ENCODE data around the gene PAN3.
A peak's percentile ranks its signal among the peaks of the same experiment; 100 is the strongest.

Gene PAN3

GRCh38 chr13:28145049-28145448 is 6.7 kb downstream of the PAN3 start:
- DNase-seq (ENCODE audit: low spot score in 2 of 2): no peak
- peaks cover 18% of the 10 kb centered on the region for H3K36me3 Mint-ChIP-seq (ENCODE audit: insufficient read depth)
- no peaks in the 10 kb centered on the region for H3K9me3 Mint-ChIP-seq
- peaks cover 54% of the 10 kb centered on the region for H3K4me1 Mint-ChIP-seq
- H3K4me3 Mint-ChIP-seq: no peak overlapping the region
- no peaks in the 10 kb centered on the region for H3K27me3 Mint-ChIP-seq
- H3K27ac Mint-ChIP-seq (ENCODE audit: low read depth): no peak overlapping the region
- no peak for ATAC-seq (replicated peaks; ENCODE audit: extremely low read depth, poor library complexity, severe bottlenecking)

- Mint-ChIP-seq H3K36me3 (ENCODE audit: insufficient read depth) (peaks cover 15% of the 10 kb centered on the region), H3K27ac (ENCODE audit: low read depth) (no peak overlapping the region), H3K9me3 (no peaks in the 10 kb centered on the region), H3K27me3 (no peaks in the 10 kb centered on the region), H3K4me1 (peaks cover 50% of the 10 kb centered on the region), H3K4me3 (peak overlapping the region; percentile 16)
- no peak for DNase-seq (ENCODE audit: low spot score in 2 of 2)
- ATAC-seq (replicated peaks; ENCODE audit: extremely low read depth, poor library complexity, severe bottlenecking): no peak
Observed at GRCh38 chr13:28147495-28147894, 9.2 kb downstream of the PAN3 start.

GRCh38 chr13:28159057-28159456 is 20.7 kb downstream of the PAN3 start:
- H3K27me3 Mint-ChIP-seq: no peaks in the 10 kb centered on the region
- ATAC-seq (replicated peaks; ENCODE audit: extremely low read depth, poor library complexity, severe bottlenecking) (no peak), DNase-seq (ENCODE audit: low spot score in 2 of 2) (no peak)
- peaks cover 7% of the 10 kb centered on the region for H3K36me3 Mint-ChIP-seq (ENCODE audit: insufficient read depth)
- no peak overlapping the region for H3K4me3 Mint-ChIP-seq
- H3K27ac Mint-ChIP-seq (ENCODE audit: low read depth): no peak overlapping the region
- peaks cover 62% of the 10 kb centered on the region for H3K4me1 Mint-ChIP-seq
- no peaks in the 10 kb centered on the region for H3K9me3 Mint-ChIP-seq

DNA sequence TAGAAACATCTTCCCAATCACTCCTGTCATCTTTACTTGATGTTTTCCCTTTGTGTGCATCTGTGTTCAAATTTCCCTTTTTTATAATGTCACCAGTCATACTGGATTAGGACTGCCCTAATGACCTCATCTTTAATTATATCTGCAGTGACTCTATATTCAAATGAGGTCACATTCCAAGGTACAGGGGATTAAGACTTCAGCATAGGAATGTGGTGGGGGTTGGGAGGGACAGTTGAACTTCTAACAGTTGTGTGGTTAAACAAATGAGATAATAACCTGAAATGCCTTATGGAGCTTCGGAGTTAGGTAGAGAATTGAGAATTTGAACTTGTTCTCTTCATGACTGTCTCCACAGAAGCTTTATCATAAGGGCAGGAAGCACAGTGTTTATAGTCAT is 23.0 kb downstream of the PAN3 start:
- Mint-ChIP-seq H3K9me3 (no peaks in the 10 kb centered on the region), H3K27ac (ENCODE audit: low read depth) (no peak overlapping the region), H3K4me3 (no peak overlapping the region), H3K4me1 (peaks cover 66% of the 10 kb centered on the region), H3K27me3 (no peaks in the 10 kb centered on the region), H3K36me3 (ENCODE audit: insufficient read depth) (peaks cover 5% of the 10 kb centered on the region)
- no peak for ATAC-seq (replicated peaks; ENCODE audit: extremely low read depth, poor library complexity, severe bottlenecking)
- no peak for DNase-seq (ENCODE audit: low spot score in 2 of 2)

GRCh38 chr13:28163587-28163986 is 25.2 kb downstream of the PAN3 start:
- DNase-seq (ENCODE audit: low spot score in 2 of 2) (no peak), ATAC-seq (replicated peaks; ENCODE audit: extremely low read depth, poor library complexity, severe bottlenecking) (no peak)
- Mint-ChIP-seq H3K27me3 (no peaks in the 10 kb centered on the region), H3K4me1 (peaks cover 57% of the 10 kb centered on the region), H3K27ac (ENCODE audit: low read depth) (no peak overlapping the region), H3K9me3 (no peaks in the 10 kb centered on the region), H3K36me3 (ENCODE audit: insufficient read depth) (peaks cover 2% of the 10 kb centered on the region), H3K4me3 (no peak overlapping the region)

DNA sequence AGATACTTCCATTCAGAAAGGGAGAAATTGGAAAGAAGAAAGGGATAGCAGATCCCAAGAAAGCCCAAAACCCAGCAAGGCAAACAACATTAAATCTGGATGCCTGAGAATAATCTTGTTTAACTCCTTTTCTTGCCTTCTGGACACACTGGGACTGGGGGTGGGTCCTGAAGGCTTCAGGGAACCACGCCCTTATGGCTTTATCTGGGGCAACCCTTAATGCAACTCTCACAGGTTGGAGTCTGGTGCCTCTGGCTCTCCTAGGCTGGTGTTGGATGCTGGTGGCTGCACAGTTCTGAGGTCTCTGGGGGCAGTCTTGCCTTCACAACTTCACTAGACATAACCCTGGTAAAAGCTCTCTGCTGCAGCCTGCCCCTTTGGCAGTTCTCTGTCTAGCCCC is 27.9 kb downstream of the PAN3 start:
- H3K4me1 Mint-ChIP-seq: peaks cover 42% of the 10 kb centered on the region
- DNase-seq (ENCODE audit: low spot score in 2 of 2) (no peak), ATAC-seq (replicated peaks; ENCODE audit: extremely low read depth, poor library complexity, severe bottlenecking) (no peak)
- H3K27ac Mint-ChIP-seq (ENCODE audit: low read depth): no peak overlapping the region
- no peaks in the 10 kb centered on the region for H3K9me3 Mint-ChIP-seq
- H3K27me3 Mint-ChIP-seq: no peaks in the 10 kb centered on the region
- no peak overlapping the region for H3K4me3 Mint-ChIP-seq
- no peaks in the 10 kb centered on the region for H3K36me3 Mint-ChIP-seq (ENCODE audit: insufficient read depth)

- Mint-ChIP-seq H3K36me3 (ENCODE audit: insufficient read depth) (peaks cover 3% of the 10 kb centered on the region), H3K27ac (ENCODE audit: low read depth) (no peak overlapping the region), H3K4me1 (peaks cover 45% of the 10 kb centered on the region), H3K4me3 (no peak overlapping the region), H3K27me3 (no peaks in the 10 kb centered on the region), H3K9me3 (no peaks in the 10 kb centered on the region)
- DNase-seq (ENCODE audit: low spot score in 2 of 2) (no peak), ATAC-seq (replicated peaks; ENCODE audit: extremely low read depth, poor library complexity, severe bottlenecking) (no peak)
Observed at GRCh38 chr13:28171266-28171665, 32.9 kb downstream of the PAN3 start.

DNA sequence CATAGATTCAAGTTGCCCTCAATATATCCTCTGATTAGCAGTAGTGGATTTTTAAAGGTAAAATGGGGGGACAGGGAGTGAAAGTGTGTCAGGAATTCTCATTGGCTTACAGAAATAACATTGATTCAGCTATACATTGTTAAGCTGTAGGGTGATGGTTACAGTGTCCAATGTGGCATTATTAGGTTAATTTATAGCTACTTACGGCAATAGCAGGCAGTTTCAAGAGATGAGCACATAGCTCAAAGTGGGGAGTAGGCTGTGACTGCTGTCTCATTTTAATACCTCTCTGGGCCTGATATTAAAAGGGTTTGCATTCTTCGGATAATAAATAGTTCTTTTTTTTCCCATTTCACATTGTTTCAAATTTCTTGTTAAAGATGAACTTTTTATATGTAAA is 34.6 kb downstream of the PAN3 start:
- no peak overlapping the region for H3K27ac Mint-ChIP-seq (ENCODE audit: low read depth)
- peaks cover 11% of the 10 kb centered on the region for H3K36me3 Mint-ChIP-seq (ENCODE audit: insufficient read depth)

DNA sequence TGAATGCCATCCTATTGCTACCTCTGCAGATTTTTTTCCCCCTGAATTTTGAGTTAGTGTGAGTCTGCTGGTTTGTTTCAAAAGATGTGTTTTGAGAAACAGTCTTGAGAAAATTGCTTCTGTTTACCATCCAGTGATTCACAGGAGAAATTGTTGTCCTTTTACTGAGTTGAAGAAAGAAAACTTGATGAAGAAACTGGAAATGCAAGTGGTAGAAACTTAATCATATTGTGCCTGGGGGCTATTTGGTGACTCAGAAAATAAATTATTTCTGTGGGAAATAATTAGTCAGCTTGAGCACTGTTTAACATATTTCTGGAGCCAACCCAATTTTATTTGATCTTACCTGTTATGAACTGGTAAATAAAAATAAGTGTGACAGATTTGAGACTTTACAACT is 35.4 kb downstream of the PAN3 start:
- Mint-ChIP-seq H3K36me3 (ENCODE audit: insufficient read depth) (peaks cover 15% of the 10 kb centered on the region), H3K27ac (ENCODE audit: low read depth) (no peak overlapping the region), H3K4me3 (no peak overlapping the region), H3K9me3 (no peaks in the 10 kb centered on the region), H3K4me1 (peaks cover 34% of the 10 kb centered on the region), H3K27me3 (no peaks in the 10 kb centered on the region)
- no peak for DNase-seq (ENCODE audit: low spot score in 2 of 2)
- no peak for ATAC-seq (replicated peaks; ENCODE audit: extremely low read depth, poor library complexity, severe bottlenecking)

More for the DNA sequence above, 34.6 kb downstream of the PAN3 start:
- Mint-ChIP-seq H3K9me3 (no peaks in the 10 kb centered on the region), H3K4me1 (peaks cover 37% of the 10 kb centered on the region), H3K4me3 (no peak overlapping the region), H3K27me3 (no peaks in the 10 kb centered on the region)
- ATAC-seq (replicated peaks; ENCODE audit: extremely low read depth, poor library complexity, severe bottlenecking) (no peak), DNase-seq (ENCODE audit: low spot score in 2 of 2) (no peak)

GRCh38 chr13:28177327-28177726 is 39.0 kb downstream of the PAN3 start:
- Mint-ChIP-seq H3K27ac (ENCODE audit: low read depth) (no peak overlapping the region), H3K36me3 (ENCODE audit: insufficient read depth) (peaks cover 15% of the 10 kb centered on the region), H3K27me3 (no peaks in the 10 kb centered on the region), H3K9me3 (no peaks in the 10 kb centered on the region), H3K4me3 (no peak overlapping the region), H3K4me1 (peaks cover 41% of the 10 kb centered on the region)
- no peak for DNase-seq (ENCODE audit: low spot score in 2 of 2)
- ATAC-seq (replicated peaks; ENCODE audit: extremely low read depth, poor library complexity, severe bottlenecking): no peak

DNA sequence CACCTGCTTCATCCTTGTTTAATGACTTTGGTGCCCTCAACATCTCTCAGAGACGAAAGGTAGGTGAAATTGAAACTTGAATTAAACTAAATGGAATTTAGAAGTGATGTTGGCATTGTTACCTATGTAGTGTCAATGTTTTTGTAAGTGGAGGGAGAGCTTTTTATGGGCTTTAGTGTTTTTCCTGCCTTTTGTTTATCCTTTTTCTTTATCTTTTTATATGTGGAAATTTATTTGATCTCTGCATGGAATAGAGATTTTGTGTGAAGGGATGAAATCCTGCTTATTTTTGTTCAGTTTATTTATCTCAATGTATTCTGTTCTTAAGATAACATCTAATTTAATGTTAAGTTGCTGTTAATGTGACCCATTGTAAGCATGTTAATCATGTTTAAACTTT is 39.5 kb downstream of the PAN3 start:
- peaks cover 16% of the 10 kb centered on the region for H3K36me3 Mint-ChIP-seq (ENCODE audit: insufficient read depth)

DNA sequence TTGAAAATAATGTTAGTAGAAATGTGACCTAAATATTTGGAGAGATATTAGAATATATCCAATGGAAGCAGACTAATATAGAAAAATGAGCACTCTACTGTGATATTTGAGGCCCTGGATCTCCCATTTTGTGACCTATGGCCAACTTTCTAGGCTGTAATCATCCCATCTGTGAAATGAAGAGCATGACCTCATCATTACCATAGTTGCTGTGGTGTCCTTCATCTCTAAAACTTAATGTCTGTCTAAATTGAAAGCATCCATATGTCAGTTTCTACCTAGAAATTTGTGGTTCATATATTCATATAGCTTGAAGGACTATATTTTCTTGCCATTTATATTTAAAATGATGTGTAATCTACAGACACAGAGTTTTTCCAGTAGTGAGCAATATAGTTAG is 41.6 kb downstream of the PAN3 start:
- Mint-ChIP-seq H3K27me3 (no peaks in the 10 kb centered on the region), H3K27ac (ENCODE audit: low read depth) (no peak overlapping the region), H3K36me3 (ENCODE audit: insufficient read depth) (peaks cover 16% of the 10 kb centered on the region), H3K9me3 (no peaks in the 10 kb centered on the region), H3K4me3 (no peak overlapping the region), H3K4me1 (peaks cover 50% of the 10 kb centered on the region)
- DNase-seq (ENCODE audit: low spot score in 2 of 2) (no peak), ATAC-seq (replicated peaks; ENCODE audit: extremely low read depth, poor library complexity, severe bottlenecking) (no peak)

More for the DNA sequence above, 39.5 kb downstream of the PAN3 start:
- no peak overlapping the region for H3K27ac Mint-ChIP-seq (ENCODE audit: low read depth)
- DNase-seq (ENCODE audit: low spot score in 2 of 2) (no peak), ATAC-seq (replicated peaks; ENCODE audit: extremely low read depth, poor library complexity, severe bottlenecking) (no peak)
- H3K9me3 Mint-ChIP-seq: no peaks in the 10 kb centered on the region
- no peak overlapping the region for H3K4me3 Mint-ChIP-seq
- peaks cover 41% of the 10 kb centered on the region for H3K4me1 Mint-ChIP-seq
- no peaks in the 10 kb centered on the region for H3K27me3 Mint-ChIP-seq

- no peak for ATAC-seq (replicated peaks; ENCODE audit: extremely low read depth, poor library complexity, severe bottlenecking)
- no peak for DNase-seq (ENCODE audit: low spot score in 2 of 2)
- peak overlapping the region; percentile 86 for H3K27ac Mint-ChIP-seq (ENCODE audit: low read depth)
- H3K27me3 Mint-ChIP-seq: no peaks in the 10 kb centered on the region
- H3K4me3 Mint-ChIP-seq: no peak overlapping the region
- H3K9me3 Mint-ChIP-seq: no peaks in the 10 kb centered on the region
- peaks cover 14% of the 10 kb centered on the region for H3K36me3 Mint-ChIP-seq (ENCODE audit: insufficient read depth)
- peaks cover 49% of the 10 kb centered on the region for H3K4me1 Mint-ChIP-seq
Observed at GRCh38 chr13:28181413-28181812, 43.1 kb downstream of the PAN3 start.

DNA sequence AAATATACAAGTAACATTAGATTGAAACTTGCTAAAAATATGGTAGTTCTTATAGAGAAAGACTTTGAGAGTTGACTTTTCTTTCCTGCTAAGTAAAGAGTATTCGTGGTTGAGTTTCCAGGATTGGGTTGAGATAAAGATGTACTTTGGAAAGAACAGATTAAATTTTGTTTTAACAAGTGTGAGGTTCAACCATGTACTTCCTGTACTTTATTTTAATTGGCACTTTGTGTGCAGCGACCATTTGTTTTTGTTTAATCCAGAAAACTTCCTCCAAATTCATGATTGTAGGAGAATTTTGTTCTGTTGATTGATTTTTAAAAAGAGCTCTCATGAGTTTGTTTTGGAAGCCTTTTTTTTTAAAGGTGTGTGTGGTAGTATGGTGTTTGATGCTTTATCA is 46.9 kb downstream of the PAN3 start:
- H3K4me3 Mint-ChIP-seq: no peak overlapping the region
- DNase-seq (ENCODE audit: low spot score in 2 of 2) (no peak), ATAC-seq (replicated peaks; ENCODE audit: extremely low read depth, poor library complexity, severe bottlenecking) (no peak)
- peaks cover 49% of the 10 kb centered on the region for H3K4me1 Mint-ChIP-seq
- H3K36me3 Mint-ChIP-seq (ENCODE audit: insufficient read depth): peaks cover 6% of the 10 kb centered on the region
- H3K27ac Mint-ChIP-seq (ENCODE audit: low read depth): no peak overlapping the region
- no peaks in the 10 kb centered on the region for H3K27me3 Mint-ChIP-seq
- H3K9me3 Mint-ChIP-seq: no peaks in the 10 kb centered on the region

All from central memory CD8-positive, alpha-beta T cell (primary cell).